Heart left ventricle (tissue), 13 donors: ENCODE results near the gene SFMBT2.

Experiments
- CTCF ChIP-seq, 12 donors: fragments of 200-600 bp; sonication (generic) in 4 of 12; IDR thresholded peaks; one replicate each; pipeline versions ENCODE4 v1.5.0 to v1.8.0; 2018 to 2022; ENCODE audit warnings: antibody characterized with exemption in 12 of 12, mild to moderate bottlenecking in 5 of 12
- POLR2A ChIP-seq, 2 donors: fragments of 450-650 bp; IDR thresholded peaks; one replicate each; pipeline ENCODE4 v1.6.1; 2017; ENCODE audit warnings: antibody characterized with exemption in 2 of 2, mild to moderate bottlenecking in 2 of 2, moderate library complexity in 2 of 2
- donor health status: ischemic (EF 13 %, LVEDD 7.1; RV severe dilation, severe dysfunction).
- donor health status: DM: no; HTN: yes; CAD: no.
- donor health status: DM: no; HTN: no; CAD: no.
- donor health status: ischemic (EF 25% LVEDD 6.9; RV normal size, moderate dysfunction).
- donor health status: ischemic (EF 25% LVEDD 5.7; RV mildly dilated, moderate dysfunction).
- donor health status: ischemic (EF 35%, LVEDD 5.7; RV mildly dilated, moderate dysfunction).
- donor health status: nonischemic (EF 11% LVEDD 7.7; RV severe dilation, severe dysfunction).
- donor health status: DM: yes; HTN: yes; CAD: no.
- donor health status: PGD.
- donor health status: ischemic (EF 29% LVEDD 5.4; RV normal size, mild dysfunction).
- donor health status: nonischemic (EF 23%, LVEDD 6.1; RV moderate dilation, normal function).

- TF ChIP-seq POLR2A (IDR thresholded peaks at IDR 0.05), result no peak
- TF ChIP-seq CTCF (IDR thresholded peaks at IDR 0.05), result no peak
Observed at GRCh38 chr10:7433861-7434260, 23.0 kb upstream of the SFMBT2 start.
